ENCODE data around the gene SVIL.
"Not testable (repeated sequence)": the region's sequence is repeated elsewhere in the genome, so short reads cannot be mapped to it uniquely, and the experiment has no call there.

SVIL gene

DNA sequence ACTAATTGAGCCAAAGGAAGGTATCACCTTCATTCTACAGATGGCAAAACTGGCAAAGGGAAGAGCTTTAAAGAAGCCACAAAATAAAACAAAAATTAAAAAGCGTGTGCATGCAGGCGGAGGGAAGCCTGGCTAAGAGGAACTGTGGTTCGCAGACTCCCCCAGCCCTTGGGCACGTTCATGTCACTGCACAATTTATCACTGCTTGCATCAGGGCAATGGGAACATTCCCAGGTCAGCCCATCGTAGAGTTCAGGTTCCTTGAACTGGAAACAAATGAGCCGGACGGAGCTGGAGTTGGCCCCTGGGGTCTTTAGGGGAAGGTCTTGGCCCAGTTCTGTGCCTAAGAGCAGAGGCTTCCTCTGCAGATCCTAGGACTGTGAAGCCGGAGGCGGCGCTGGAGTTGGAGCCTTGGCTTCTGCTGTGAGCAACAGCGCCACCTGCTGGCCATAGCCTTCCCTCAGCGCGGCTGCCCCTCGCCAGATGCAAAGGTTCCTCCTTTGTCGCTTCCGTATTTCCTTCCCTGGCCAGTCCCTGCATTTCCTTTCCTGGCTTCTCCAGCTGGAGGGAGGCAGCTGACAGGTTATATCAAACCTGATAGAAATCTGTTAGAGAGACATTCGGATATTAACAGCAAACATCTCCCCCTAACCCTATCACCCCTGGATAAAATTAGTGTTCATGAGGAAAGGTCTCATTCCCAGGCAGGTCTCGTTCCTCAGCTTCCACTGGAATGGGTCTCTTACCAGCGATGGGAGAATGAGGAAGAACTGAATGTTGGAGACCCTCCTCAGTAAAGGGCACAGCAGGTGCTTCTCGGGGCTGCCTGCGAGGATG is 185.8 kb downstream of the SVIL start:
- peak; percentile 80 for FAIRE-seq

DNA sequence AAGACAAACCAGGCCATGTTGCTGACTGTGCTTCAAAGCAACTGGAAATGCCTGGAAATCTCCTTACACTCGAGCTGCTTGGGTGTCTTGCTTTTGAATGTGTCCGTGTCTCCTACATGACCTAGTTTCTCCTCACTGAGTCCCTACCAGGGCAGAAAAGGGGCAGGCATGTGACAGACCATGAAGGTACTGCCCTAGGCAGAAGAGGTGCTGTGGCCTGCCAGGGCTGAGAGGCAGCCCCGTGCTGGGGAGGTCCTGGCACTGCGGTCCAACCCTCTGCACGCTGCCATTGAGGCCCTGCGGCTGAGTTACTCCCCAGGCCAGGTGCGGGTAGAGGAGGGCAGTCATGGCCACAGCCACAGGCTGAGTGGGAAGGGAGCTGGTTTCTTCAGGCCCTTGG is 186.6 kb downstream of the SVIL start:
- no peak for FAIRE-seq

DNA sequence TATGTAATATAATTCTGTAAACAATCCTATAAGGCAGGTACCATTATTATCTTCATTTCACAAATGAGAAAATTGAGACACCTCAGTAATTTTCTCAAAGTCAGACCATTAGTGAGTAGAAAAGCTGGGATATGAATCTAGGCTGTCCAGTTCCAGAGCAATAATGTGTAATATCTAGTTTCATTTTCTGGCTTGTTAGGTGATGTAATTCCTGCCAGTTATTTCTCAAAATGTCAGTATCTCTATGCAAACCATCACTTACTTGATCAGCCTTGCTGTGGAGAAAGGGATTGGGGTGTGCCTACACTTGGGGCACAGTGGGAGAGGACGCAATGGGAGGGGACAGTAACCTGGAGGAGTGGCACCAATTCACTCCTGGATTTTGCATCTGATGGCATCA is 188.4 kb downstream of the SVIL start:
- no peak for FAIRE-seq

DNA sequence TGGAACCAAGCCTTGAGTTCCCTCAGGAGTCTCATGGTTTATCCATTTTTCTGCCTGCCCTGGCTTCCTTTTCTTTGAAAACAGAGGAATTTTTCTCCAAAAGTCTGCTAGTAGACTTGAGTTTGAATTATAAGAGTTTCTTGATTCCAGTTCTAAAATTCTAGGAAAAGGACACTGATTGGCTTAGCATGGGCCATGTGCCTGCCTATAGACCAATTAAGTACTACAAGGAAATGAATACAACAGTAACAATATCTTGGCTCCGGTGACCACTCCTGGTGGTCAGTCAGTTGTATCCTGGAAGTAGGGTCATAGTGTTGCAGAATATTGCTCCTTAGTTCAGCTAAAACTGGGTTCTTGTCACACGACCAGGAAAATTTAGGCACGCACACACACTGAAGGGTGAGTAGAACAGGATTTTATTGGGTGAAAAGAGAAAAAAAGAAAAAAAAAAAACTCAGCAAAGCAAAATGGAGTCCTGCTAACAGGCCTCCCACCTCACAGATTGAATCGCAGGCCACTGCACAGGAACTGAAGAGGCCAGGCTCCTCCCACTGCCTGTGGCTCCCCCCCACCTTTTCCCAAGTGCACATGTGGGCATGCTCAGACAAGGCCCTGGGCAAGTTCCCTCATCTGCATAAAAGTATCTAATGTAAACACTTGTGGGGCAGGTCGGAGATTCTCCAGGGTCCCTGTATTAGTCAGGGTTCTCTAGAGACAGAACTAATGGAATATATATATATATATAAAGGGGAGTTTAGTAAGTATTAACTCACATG is 190.8 kb downstream of the SVIL start:
- peak; percentile 76 for FAIRE-seq

DNA sequence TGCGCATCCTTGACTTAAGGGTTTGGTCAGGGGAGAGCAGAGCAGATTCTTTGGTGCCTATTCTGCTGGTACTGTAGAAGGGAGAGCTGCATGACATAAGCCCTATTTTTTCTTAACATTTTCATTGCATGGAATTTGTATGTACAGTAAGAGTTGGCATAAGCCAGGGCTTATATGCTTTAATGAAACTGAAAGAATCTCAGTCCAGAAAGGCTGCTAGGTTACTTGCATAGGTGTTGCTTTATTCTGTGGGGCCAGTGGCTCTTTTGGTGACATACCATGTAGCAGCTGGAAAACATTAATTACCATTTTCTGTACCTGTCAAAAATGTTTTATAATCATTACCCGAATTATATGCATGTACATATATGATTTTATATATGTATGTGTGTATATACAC is 193.8 kb downstream of the SVIL start:
- FAIRE-seq: no peak

DNA sequence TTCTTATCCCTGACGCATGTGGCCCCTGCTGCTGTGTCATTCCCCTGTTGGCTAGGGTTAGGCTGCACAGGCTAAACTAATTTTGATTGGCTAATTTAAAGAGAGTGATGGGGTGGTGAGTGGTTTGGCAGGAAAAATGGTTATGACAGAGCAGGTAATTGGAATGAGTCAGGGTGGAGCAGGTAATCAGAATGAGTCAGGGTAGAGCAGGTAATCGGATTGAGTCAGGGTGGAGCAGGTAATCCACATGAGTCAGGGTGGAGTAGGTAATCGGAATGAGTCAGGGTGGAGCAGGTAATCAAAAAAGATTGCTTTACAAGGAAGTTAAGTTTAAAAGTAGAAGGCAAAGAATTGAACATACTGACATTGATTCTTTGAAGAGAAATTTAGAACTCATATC is 195.8 kb downstream of the SVIL start:
- FAIRE-seq: not testable (repeated sequence)

DNA sequence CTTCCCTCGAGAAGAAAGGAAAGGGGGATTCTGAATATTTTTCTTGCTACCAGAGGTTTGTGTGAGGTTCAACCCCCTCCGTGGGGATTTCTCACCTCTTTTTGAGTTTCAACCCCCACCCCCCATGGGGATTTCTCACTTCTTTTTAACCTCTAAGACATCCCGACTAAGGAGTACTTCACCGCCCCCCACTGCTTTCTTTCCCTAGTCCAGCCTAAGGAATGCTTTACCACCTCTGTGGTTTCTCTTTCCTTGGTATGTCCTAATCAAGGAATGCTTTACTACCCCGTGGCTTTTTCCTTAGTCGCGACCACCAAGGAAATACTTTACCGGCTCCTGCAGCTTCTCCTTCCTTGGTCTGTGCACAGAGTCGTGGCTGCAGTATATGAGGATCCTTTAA is 196.5 kb downstream of the SVIL start:
- FAIRE-seq: no peak

DNA sequence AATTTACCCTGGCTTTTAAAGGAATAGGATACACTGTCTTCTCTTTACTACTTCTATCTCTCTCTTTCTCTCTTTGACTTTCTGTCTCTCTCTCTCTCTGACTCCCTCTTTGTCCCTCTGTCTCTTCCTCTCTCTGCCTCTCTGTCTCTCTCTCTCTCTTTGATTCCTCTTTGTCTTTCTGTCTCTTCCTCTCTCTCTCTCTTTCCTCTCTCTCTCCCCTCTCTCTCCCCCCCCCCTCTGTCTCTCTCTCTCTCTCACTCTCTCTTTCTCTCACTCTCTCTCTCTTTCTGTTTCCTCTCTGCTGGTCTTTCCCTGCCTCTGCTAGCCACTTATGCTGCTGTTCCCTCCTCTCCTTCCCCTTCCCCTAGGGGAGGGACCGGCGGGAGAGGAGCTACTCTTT is 196.9 kb downstream of the SVIL start:
- no peak for FAIRE-seq

DNA sequence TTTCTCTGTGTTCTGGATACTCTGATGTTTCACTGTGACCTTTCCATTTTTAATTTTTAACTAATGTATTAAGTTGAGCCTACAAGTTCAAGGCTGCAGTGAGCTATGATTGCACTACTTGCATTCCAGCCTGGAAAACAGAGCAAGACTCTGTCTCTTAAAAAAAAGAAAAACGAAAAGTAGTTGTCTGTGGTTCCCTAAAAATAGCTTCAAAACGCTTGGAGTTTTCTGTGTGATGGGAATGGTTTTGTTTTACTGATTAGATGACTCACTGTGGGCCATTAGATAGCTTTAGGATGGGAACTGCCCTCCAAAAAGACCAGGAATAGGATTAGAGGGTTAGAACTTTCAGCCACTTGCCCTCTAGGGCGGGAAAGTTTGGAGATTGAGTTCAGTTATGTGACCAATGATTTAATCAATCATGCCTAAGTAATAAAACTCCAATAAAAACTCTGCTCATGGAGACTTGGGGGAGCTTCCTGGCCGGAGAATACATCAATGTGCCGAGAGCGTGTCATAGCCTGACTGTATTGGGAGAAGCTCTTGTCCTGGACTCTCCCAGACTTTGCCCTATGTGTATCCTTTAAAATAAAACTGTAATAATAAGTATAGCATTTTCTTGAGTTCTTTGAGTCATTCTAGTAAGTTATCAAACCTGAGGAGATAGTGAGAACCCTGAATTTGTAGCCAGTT is 198.8 kb downstream of the SVIL start:
- FAIRE-seq: peak; percentile 77

DNA sequence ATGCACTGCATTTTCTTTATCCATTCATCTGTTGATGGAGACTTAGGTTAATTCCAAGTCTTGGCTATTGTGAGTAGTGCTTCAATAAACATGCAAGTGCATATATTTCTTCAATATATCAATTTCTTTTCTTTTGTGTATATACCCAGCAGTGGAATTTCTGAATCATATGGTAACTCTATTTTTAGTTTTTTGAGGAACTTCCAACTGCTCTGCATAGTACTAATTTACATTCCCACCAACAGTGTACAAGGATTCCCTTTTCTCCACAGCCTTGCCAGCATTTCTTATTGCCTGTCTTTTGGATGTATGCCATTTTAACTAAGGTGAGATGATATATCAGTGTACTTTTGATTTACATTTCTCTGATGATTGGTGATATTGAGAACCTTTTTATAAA is 200.7 kb downstream of the SVIL start:
- no peak for FAIRE-seq

DNA sequence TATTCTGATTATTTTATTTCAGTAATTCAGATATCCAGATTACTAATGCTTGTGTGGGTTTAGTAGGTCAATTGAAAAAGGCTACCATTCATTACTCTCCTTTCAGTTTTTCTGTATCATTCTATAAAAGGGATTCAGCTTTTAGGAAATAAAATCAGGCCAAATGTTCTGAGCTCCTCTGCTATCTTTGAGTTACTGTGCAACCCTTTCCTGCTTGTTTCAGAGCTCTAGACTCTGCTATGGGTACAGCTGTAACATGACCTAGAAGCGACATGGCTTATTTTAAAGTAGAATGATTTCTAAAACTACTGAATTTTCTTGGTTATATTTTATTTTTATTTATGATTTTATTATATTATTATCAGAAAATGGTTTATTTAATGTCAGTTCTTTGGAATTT is 203.1 kb downstream of the SVIL start:
- FAIRE-seq: peak; percentile 89

DNA sequence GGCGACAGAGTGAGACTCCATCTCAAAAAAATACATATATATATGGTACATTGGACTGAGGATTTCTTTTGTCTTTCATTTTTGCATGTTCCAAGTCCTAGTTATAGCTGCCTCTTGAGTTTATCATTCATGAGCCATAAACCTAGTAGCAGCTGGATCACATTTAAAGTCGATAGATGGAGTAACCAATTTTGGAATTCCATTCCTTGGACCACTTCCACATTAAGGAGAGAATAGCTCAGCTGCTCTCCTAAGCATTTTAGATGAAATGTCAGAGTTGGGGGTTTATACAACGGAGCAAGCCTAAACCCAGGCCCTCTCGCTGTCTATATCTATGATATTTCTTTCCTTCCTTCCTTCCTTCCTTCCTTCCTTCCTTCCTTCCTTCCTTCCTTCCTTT is 204.7 kb downstream of the SVIL start:
- FAIRE-seq: no peak

DNA sequence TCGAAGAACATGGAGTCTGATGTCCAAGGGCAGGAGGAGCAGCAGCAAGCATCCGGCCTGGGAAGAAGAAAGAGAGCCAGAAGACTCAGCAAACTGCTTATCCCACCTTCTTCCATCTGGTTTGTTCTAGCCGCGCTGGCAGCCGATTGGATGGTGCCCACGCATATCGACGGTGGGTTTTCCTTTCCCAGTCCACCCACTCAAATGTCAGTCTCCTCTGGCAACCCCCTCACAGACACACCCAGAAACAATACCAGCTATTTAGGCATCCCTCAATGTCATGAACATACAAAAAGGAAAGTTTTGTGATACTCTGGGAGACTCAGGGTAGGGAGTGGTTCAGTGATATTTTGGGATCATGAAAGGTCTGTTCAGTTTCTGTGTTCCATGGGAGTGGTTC is 206.3 kb downstream of the SVIL start:
- FAIRE-seq: no peak

DNA sequence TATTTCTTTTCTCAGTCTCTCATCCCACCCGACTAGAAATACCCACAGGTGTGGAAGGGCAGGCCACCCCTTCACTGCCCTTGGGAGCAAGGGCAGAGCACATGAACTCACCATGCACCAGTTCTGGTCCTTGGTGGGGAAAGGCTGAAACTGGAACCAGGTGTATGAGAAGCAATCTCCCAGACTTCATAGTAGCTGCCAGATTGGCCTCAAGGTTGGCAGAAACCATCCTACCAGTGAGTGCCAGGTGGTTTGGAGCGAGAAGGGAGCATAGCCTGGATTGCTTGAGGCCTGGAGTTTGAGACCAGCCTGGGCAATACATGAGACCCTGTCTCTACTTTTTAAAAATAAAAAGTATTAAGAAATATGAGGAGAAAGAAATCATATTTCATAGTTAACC is 207.1 kb downstream of the SVIL start:
- FAIRE-seq: no peak

DNA sequence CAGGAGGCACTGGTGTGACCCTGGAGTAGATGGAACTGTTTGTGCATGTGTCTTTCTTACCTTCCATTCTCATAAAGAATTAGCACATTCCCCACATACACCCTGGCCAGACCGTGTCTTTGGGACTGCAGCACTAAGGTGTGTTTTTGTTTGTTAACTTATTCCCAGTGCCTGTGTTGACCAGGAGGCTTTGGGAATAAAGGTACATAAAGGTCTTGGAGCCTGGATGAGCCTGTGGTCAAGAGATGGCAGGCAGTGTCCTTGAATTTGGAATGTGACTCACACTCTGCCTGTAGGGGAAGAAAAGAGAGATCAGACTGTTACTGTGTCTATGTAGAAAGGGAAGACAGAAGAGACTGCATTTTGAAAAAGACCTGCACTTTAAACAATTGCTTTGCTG is 208.4 kb downstream of the SVIL start:
- no peak for FAIRE-seq

DNA sequence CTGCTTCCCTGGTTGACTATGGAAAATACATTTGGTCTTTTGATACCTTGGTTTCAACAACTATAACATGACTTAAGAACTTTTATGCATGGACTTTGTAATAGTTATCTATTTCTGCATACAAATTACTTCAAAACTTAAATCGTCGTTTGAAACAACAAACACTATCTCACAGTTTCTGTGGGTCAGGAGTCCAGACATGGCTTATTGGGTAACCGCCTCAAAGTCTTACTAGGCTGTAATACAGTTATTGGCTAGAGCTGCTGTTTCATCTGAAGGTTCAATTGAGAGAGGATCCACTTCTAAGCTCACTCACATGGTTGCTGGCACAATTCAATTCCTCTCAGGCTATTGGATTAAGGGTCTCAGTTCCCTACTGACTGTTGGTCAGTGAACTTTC is 210.8 kb downstream of the SVIL start:
- FAIRE-seq: no peak

DNA sequence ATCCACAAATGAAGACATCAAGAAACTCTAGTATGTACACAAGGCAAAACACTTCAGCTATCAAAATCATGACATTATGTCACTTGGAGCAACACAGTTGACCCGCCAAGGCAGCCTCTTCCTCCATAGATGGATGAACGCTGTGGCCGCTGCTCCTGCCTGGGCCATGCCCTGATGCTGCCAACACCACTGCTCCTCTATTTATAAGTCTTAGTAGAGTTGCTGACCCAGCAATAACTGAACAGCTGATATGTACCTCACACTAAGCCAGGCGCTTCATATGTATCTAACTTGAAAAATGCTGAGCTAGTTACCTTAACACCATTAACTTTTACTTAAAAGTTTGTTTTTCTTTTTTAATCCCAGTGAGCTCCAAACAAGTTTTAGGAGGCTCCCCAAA is 214.0 kb downstream of the SVIL start:
- no peak for FAIRE-seq

DNA sequence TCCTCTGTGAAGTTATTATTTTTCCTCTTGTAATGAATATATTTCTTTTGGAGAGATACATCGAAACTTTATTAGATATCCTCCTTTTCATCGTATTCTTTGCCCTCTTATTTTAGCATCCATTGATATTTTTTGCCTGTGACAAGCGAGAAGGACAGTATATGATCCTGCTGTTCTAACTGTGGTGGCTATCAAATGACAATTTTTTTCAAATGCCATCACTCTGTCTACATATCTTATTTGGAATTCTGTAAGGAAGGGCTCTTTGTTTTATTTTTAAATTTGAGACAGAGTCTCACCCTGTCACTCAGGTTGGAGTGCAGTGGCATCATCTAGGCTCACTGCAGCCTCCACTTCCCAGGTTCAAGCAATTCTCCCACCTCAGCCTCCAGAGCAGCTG is 217.4 kb downstream of the SVIL start:
- no peak for FAIRE-seq

DNA sequence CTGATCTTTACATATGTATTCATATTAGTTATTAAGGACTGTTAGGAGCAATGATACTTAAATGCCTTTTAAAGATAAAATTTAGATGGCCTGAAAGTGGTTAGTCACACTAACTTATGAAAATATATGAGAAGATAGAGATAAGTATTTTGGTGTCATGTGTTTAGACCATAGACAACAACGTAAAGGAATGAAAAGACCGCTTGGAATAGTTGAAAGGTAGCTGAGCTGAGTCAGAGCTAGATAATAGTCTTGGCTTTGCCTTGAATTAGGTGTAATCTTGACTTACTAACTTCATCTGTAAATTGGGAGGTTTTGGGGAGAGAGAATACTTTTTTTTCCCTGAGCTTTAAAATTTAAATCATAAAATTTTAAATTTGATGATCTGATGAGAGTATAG is 218.9 kb downstream of the SVIL start:
- no peak for FAIRE-seq

DNA sequence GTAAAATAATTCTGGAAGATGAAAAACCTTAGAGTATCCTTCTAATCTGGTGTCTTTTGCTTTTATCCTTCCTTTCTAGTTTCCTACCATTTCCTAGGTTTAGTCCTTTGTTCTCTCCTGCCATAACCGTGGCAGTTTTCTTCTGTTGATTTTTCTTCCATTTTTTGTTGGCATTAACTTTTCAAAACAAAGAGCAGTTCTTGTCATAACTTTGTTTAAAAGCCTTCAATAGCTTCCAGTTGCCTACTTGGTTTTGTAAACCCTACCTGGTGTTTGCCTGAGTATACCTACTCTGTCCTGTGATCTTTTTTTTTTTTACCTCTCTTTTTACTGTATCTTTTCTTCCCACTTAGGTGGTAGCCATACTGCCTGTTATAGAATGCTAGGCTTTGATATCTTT is 220.3 kb downstream of the SVIL start:
- no peak for FAIRE-seq

DNA sequence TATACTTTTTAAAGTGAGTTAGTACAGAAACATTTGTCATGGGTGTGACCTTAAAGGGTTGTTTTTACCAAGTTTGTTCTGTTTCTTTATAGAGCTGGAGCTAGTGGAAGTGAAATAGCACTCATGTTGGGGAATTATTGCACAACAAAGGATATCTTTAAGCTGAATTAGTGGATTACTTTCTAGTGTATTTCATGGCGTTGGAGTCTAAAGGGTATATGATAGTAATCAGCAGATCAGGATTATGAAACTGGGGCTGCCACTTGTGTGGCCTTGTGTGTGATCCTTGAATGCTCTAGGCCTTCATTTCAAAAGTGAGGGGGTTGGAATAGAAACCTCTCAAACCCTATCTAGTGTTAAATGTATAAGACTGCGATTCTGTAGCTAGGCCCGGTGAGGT is 222.3 kb downstream of the SVIL start:
- no peak for FAIRE-seq

DNA sequence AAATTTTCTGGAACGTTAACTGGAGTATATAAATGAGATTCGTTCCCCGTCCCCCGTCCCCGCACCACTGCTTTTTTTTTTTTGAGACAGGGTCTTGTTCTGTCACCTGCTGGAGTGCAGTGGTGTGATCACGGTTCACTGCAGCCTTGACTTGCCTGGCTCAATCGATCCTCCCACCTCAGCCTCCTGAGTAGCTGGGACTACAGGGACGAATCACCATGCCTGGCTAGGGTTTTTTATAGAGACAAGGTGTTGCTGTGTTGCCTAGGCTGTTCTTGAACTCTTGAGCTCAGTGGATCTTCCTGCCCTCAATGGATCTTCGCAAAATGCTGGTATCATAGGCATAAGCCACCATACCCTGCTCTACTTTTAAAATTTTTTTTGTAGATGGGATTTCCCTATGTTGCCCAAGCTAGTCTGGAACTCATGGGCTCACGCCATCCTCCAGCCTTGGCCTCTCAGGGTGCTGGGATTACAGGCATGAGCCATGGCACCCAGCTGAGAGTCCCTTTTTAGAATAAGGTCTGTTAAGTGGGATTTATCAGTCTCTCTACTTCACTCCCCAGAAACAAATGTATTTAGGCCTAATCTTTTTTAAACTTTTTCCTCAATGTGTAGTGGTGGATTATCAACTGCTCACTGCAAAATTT is 223.0 kb downstream of the SVIL start:
- no peak for FAIRE-seq

Data from TTC549 (cell line).